CD4-positive, alpha-beta T cell (primary cell): ENCODE data around the gene MTG2. TPM values are rescaled to one million over a fixed set of nuclear protein-coding genes. Genes with fewer than 3 reads are reported as not detected.

Experiments used
- ATAC-seq: fragments of 200-7000 bp; cut with Tn5 transposase; one replicate; pipeline ENCODE4 v1.10.0; 2022; ENCODE audit warnings: mild to moderate bottlenecking; ENCODE audit not compliant: poor library complexity
- CTCF ChIA-PET: fragments of 350-600 bp; sonication (Branson Sonifier 250); formaldehyde crosslinking; loops from one replicate; lab custom pipeline; 2021; ENCODE audit warnings: antibody characterized with exemption, inconsistent platforms; lab: Charles Lee
- POLR2A ChIA-PET: fragments of 350-600 bp; sonication (Branson Sonifier 250); formaldehyde crosslinking; loops from one replicate; lab custom pipeline; 2021; ENCODE audit warnings: antibody characterized with exemption, inconsistent platforms; lab: Charles Lee
- DNase-seq, 14 experiments: peaks; one replicate each; pipeline ENCODE4 v3.0.0-alpha.2; 2013 to 2020; ENCODE audit warnings: mixed read lengths in 2 of 14
- H3K27ac ChIP-seq, 2 donors: one replicate each; pipeline versions ENCODE4 v1.5.1 to v1.7.0; 2013; ENCODE audit warnings: low read length in 2 of 2, low read depth in 1 of 2, mild to moderate bottlenecking in 1 of 2
- H3K27me3 ChIP-seq, 2 experiments: 1 replicate in 1 of 2; 2 replicates in 1 of 2; pipeline versions ENCODE4 v1.6.1 to v1.7.0; 2013; ENCODE audit warnings: low read length in 2 of 2, control low read depth in 1 of 2, mild to moderate bottlenecking in 1 of 2, moderate library complexity in 1 of 2; ENCODE audit not compliant: insufficient read depth in 2 of 2, control insufficient read depth in 1 of 2
- H3K36me3 ChIP-seq: one replicate; pipeline ENCODE4 v1.6.1; 2013; ENCODE audit warnings: low read length, control low read depth; ENCODE audit not compliant: insufficient read depth
- H3K4me1 ChIP-seq: one replicate; pipeline ENCODE4 v1.6.1; 2013; ENCODE audit warnings: low read length, control low read depth; ENCODE audit not compliant: insufficient read depth
- H3K4me3 ChIP-seq: one replicate; pipeline ENCODE4 v1.5.1; 2013; ENCODE audit warnings: mild to moderate bottlenecking, low read length, moderate library complexity
- H3K9me3 ChIP-seq, 2 experiments: 1 replicate in 1 of 2; 2 replicates in 1 of 2; pipeline versions ENCODE4 v1.6.1 to v1.7.0; 2013; ENCODE audit warnings: low read length in 2 of 2, mild to moderate bottlenecking in 2 of 2, control low read depth in 1 of 2, moderate library complexity in 1 of 2; ENCODE audit not compliant: control insufficient read depth in 1 of 2, insufficient read depth in 1 of 2
- H3K27ac Mint-ChIP-seq: one replicate; pipeline ENCODE4 v1.8.0; 2020; ENCODE audit warnings: mixed read lengths
- H3K27me3 Mint-ChIP-seq: one replicate; pipeline ENCODE4 v1.8.0; 2021; ENCODE audit warnings: mixed read lengths
- H3K36me3 Mint-ChIP-seq: one replicate; pipeline ENCODE4 v1.8.0; 2021; ENCODE audit warnings: low read depth, mixed read lengths
- H3K4me1 Mint-ChIP-seq: one replicate; pipeline ENCODE4 v1.8.0; 2021; ENCODE audit warnings: low read depth, mixed read lengths
- H3K4me3 Mint-ChIP-seq: one replicate; pipeline ENCODE4 v1.8.0; 2020; ENCODE audit warnings: mild to moderate bottlenecking, mixed read lengths
- H3K9me3 Mint-ChIP-seq: one replicate; pipeline ENCODE4 v1.8.0; 2020; ENCODE audit warnings: mixed read lengths
- intact Hi-C, 2 experiments: fragments of 100-400 bp; cut with DNase I in 1 of 2; cut with micrococcal nuclease in 1 of 2; formaldehyde crosslinking; loops; one replicate each; pipeline versions ENCODE4 v1.15.1 to v1.9.0; 2023 to 2025; cut with DNase I, micrococcal nuclease
- total RNA-seq, 174 experiments: library from RNA in 2 of 174; stranded (reverse) in 2 of 174; gene quantifications; one replicate each; pipeline ENCODE4 v1.2.3 and lab custom pipeline; 2021 to 2026
- TF ChIP-seq, protein P1 (sequence below): fragments of 200-600 bp; IDR thresholded peaks from one replicate; pipeline ENCODE4 v1.8.0; 2022; ENCODE audit warnings: antibody characterized with exemption, mild to moderate bottlenecking

MTG2 gene
- total RNA-seq, 2 experiments from 2014 or later = 9.5 to 9.9 TPM

DNA sequence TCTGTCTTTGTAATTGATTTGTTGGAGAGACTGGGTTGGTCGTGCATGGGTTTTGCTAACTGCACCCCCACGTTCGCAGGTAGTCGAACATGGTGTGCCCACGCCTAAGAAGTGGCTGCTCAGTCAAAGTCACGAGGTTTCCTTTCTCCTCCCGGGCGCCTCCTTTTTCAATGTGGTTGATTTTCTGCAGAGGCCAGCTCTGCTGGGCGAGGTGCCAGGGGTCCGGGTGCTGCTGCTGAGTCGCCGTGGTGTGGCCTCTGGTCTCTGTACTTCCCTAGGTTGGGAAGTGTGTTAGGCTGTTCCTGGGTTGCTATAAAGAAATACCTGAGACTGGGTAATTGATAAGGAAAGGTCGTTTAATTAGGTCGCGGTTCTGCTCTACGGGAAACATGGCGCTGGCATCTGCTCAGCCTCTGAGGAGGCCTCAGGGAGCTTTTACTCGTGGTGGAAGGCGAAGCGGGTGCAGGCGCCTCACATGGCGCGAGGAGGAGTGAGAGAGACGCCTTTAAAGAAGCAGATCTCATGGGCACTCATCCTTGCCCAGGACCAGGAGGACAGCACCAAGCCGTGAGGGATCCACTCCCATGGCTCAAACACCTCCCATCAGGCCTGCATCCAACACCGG is 69.6 kb downstream of the MTG2 start:
- CTCF ChIA-PET = no interaction called here
- H3K4me1 ChIP-seq = peaks cover 11% of the 10 kb centered on the region
- DNase-seq (no peak), ATAC-seq (no peak)
- Mint-ChIP-seq H3K27ac (no peak overlapping the region), H3K27me3 (no peaks in the 10 kb centered on the region), H3K36me3 (peaks cover 30% of the 10 kb centered on the region), H3K9me3 (no peaks in the 10 kb centered on the region), H3K4me3 (no peak overlapping the region), H3K4me1 (peaks cover 18% of the 10 kb centered on the region)
- H3K4me3 ChIP-seq = no peak overlapping the region
- no peak overlapping the region for H3K27ac ChIP-seq
- intact Hi-C loops = no loop called here
- TF ChIP-seq, protein P1, sequence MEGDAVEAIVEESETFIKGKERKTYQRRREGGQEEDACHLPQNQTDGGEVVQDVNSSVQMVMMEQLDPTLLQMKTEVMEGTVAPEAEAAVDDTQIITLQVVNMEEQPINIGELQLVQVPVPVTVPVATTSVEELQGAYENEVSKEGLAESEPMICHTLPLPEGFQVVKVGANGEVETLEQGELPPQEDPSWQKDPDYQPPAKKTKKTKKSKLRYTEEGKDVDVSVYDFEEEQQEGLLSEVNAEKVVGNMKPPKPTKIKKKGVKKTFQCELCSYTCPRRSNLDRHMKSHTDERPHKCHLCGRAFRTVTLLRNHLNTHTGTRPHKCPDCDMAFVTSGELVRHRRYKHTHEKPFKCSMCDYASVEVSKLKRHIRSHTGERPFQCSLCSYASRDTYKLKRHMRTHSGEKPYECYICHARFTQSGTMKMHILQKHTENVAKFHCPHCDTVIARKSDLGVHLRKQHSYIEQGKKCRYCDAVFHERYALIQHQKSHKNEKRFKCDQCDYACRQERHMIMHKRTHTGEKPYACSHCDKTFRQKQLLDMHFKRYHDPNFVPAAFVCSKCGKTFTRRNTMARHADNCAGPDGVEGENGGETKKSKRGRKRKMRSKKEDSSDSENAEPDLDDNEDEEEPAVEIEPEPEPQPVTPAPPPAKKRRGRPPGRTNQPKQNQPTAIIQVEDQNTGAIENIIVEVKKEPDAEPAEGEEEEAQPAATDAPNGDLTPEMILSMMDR = no peak
- peaks cover 23% of the 10 kb centered on the region for H3K36me3 ChIP-seq
- POLR2A ChIA-PET = no interaction called here
- peaks cover 0 to 4% of the 10 kb centered on the region in 2 experiments for H3K9me3 ChIP-seq
- no peaks in the 10 kb centered on the region for H3K27me3 ChIP-seq

Other genes with a start within 250 kb of the MTG2 start
- gene TAF4, start 117.1 kb upstream of the MTG2 start, total RNA-seq = 10 to 100 TPM; 11.1 to 12.5 TPM
- gene LSM14B, start 60.6 kb upstream of the MTG2 start, total RNA-seq = 10 to 100 TPM; 34.5 to 35.7 TPM
- gene PSMA7, start 39.6 kb upstream of the MTG2 start, total RNA-seq = 100 to 1,000 TPM; 150 to 158 TPM
- 10 to 100 TPM; 12.8 to 13.4 TPM for gene SS18L1, start 39.3 kb upstream of the MTG2 start, total RNA-seq
- gene HRH3, start 37.2 kb downstream of the MTG2 start, total RNA-seq = not detected
- gene OSBPL2, start 55.5 kb downstream of the MTG2 start, total RNA-seq = 10 to 100 TPM; 52.8 to 54.4 TPM
- 10 to 100 TPM; 40.8 to 44.3 TPM for gene ADRM1, start 120.0 kb downstream of the MTG2 start, total RNA-seq
- under 1 TPM; 0.16 to 0.78 TPM for gene LAMA5, start 184.3 kb downstream of the MTG2 start, total RNA-seq
- 1,000 to 10,000 TPM; 3,015 to 3,210 TPM for gene RPS21, start 204.1 kb downstream of the MTG2 start, total RNA-seq
- gene CABLES2, start 224.3 kb downstream of the MTG2 start, total RNA-seq = 1 to 10 TPM; 4.4 TPM
- not detected for gene RBBP8NL, start 244.5 kb downstream of the MTG2 start, total RNA-seq